PFSK-1 (cell line): ENCODE results near the gene FSTL4.

Experiments
- POLR2AphosphoS5 ChIP-seq: IDR thresholded peaks from 2 replicates; pipeline ENCODE4 v1.6.1; 2012; ENCODE audit warnings: low read depth, mild to moderate bottlenecking, control low read depth, low read length, moderate library complexity
- SIN3A ChIP-seq: IDR thresholded peaks from 2 replicates; pipeline ENCODE4 v1.6.1; 2012; ENCODE audit warnings: mild to moderate bottlenecking, low read length, moderate library complexity, borderline replicate concordance; ENCODE audit not compliant: insufficient read depth
- TAF1 ChIP-seq: IDR thresholded peaks from 2 replicates; pipeline ENCODE4 v1.6.1; 2012; ENCODE audit warnings: low read length, control low read depth, borderline replicate concordance; ENCODE audit not compliant: insufficient read depth
- TF ChIP-seq, protein P1 (sequence below), 2 experiments: IDR thresholded peaks; 2 replicates each; pipeline versions ENCODE4 v1.6.1 to v1.8.0; 2011 to 2012; ENCODE audit warnings: low read depth in 2 of 2, low read length in 2 of 2, control low read depth in 1 of 2, inconsistent platforms in 1 of 2, mild to moderate bottlenecking in 1 of 2, moderate library complexity in 1 of 2; ENCODE audit not compliant: insufficient read depth in 1 of 2

DNA sequence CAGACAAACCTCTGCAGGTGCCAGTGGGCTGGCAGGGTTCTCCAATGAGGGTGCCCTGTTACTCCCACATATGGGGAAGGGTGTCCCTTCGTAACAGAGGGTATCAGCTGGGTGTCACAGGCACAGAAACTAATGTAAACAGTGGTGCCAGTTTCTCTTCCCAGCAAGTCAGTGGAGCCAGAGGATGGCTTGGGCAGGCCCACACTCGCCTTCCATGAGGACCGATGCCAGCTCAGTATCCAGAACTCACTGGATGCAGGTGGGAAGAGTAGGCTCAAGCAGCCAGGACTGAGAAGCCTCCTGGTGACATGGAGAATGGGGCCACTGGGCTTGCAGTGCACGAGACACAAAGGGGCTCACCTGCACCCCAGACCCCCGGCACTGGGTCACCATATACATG is 30.4 kb downstream of the FSTL4 start:
- TF ChIP-seq SIN3A: no peak
- no peak for TF ChIP-seq TAF1
- TF ChIP-seq POLR2AphosphoS5: no peak
- TF ChIP-seq, protein P1, sequence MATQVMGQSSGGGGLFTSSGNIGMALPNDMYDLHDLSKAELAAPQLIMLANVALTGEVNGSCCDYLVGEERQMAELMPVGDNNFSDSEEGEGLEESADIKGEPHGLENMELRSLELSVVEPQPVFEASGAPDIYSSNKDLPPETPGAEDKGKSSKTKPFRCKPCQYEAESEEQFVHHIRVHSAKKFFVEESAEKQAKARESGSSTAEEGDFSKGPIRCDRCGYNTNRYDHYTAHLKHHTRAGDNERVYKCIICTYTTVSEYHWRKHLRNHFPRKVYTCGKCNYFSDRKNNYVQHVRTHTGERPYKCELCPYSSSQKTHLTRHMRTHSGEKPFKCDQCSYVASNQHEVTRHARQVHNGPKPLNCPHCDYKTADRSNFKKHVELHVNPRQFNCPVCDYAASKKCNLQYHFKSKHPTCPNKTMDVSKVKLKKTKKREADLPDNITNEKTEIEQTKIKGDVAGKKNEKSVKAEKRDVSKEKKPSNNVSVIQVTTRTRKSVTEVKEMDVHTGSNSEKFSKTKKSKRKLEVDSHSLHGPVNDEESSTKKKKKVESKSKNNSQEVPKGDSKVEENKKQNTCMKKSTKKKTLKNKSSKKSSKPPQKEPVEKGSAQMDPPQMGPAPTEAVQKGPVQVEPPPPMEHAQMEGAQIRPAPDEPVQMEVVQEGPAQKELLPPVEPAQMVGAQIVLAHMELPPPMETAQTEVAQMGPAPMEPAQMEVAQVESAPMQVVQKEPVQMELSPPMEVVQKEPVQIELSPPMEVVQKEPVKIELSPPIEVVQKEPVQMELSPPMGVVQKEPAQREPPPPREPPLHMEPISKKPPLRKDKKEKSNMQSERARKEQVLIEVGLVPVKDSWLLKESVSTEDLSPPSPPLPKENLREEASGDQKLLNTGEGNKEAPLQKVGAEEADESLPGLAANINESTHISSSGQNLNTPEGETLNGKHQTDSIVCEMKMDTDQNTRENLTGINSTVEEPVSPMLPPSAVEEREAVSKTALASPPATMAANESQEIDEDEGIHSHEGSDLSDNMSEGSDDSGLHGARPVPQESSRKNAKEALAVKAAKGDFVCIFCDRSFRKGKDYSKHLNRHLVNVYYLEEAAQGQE (IDR thresholded peaks at IDR 0.05; ENCODE audit: insufficient read depth in 1 of 2, low read depth in 2 of 2, low read length in 2 of 2): no peak
